ENCODE data around the gene SPTLC3.
A peak's percentile ranks its signal among the peaks of the same experiment; 100 is the strongest.

The SPTLC3 gene

DNA sequence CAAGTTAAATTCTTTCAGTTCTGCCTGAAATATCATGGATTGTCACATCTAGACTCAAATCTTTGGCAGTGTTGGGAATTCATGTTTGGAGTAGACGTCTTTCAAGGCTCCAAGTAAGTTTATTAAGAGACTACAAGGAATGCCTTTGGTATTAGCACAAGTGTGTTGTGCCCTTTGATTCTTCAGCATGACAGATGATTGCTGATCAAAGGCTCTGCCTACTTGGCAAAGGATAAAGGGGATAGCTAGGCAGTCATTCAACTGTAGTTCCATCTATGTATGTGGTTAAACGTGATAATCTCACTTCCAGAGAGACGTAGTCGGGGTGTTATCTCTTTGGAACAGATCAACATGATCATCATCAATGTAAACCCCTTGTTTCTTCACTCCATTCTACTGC, 86.2 kb downstream of the SPTLC3 start:
- no peak for DNase-seq

DNA sequence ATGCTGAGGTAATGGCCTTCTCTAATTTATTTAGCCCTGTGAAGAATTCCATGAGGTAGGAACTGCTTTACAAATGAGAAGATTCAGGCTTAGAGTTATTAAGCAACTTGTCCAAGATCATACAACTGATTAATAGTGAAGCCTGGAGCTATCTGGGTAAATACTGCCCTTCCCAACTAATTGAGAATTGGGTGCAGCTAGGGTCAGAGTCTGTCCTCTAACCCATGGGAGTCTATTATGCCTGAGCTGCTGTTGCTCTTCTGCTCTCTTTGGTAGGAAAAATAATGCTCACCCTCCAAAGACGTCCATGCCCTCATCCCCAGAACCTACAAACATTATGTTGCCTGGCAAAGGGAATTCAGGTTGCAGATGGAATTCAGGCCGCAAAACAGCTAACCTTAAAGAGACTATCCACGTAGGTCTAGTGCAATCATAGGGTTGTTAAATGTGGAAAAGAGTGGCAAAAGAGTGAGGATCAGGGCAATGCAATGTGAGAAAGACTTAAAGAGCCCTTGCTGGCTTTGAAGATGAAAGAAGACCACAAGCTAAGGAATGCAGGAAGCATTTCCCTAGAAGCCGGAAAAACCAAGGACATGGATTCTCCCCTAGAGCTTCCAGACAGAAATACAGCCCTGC, 90.1 kb downstream of the SPTLC3 start:
- no peak for DNase-seq

DNA sequence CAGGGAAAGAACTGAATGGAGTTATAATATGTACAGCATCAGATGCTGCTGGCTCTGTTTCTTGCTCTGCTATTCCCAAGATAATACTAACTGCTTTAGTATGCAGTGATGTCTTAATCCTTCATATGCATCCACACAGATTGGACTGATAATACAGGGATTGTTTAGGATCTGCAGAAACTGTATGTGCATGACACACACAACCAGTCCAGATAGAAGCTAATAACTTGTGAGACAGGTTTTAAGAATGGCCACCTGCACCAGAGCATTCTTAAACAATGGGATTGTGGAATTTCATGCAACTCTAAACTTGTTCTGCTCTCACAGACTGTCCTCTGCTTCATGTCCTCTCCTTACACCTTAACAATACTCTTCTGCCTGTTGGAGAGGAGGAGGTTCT, 90.9 kb downstream of the SPTLC3 start:
- no peak for DNase-seq

DNA sequence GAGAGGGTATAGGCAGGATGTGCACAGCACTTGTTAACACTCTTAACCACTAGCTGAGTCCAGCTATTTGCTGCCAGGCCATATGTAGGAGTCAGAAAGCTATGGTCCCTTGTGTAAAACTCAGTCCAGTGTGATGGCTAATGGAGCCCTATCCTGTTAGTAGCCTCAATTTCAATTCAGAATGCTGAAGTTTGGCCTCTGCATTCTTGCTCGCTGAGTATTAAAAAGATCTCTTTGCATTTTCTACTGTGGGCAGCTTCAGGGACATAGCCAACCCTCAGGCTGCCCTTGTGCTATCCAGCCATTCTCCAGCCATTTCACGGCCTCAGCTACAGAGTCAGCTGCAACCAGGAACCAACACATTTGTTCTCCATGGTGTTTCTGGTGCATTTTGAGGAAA, 92.5 kb downstream of the SPTLC3 start:
- DNase-seq, result no peak

DNA sequence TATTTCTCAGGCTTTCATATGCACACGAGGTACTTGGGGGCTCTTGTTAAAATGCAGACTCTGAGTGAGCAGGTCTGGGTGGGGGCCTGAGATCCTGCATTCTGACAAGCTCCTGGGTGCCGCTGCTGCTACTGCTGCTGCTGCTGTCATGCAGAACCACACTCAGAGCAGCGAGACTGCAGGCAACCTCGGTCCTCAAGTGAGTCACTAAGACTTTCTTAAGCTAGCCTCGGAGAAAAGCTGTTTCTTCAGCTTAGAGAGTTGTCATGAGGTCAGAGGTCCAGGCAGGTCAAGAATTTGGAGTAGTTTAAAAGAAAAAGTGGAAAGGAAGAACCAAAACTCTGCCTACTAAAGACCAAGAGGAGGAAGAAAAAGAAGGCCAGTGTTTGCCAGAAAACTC, 92.9 kb downstream of the SPTLC3 start:
- DNase-seq, result no peak

DNA sequence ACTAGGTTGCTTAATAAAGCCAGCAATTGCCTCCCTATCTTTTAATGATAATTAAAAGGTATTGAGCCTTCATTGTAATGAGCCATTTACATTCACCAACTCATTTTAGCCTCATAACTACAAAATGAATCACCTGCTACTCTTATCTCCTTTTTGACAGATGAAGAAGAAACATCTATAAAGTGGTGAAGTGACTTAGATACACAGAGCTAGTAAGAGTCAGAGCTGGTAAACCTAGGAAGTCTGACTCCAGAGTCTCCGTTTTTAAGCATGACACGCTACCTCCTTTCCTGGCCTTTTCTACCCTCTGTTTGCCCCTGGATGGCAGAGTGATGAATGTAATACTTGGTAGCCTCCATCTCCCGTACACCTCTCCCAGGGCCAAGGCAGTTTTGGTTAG, 93.5 kb downstream of the SPTLC3 start:
- DNase-seq, result no peak

DNA sequence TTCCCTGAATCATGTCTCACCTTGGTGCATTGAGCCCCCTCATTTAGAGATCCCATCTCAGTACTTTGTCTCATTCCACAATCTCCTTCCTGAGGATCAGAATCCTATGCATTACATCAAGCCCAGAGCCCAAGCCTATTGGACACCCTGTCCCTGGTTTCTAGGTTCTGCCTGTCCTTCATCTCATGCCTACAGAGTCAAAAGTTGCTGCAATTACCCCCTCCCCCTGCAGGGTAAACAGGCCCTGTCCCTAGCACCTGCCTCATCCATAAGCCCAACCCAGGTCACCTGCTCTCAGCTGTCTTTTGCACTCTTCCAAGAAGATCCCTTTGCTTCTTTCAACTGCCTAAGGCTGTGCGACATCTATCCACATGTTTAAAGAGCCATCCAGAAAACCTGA, 93.9 kb downstream of the SPTLC3 start:
- DNase-seq, result no peak

DNA sequence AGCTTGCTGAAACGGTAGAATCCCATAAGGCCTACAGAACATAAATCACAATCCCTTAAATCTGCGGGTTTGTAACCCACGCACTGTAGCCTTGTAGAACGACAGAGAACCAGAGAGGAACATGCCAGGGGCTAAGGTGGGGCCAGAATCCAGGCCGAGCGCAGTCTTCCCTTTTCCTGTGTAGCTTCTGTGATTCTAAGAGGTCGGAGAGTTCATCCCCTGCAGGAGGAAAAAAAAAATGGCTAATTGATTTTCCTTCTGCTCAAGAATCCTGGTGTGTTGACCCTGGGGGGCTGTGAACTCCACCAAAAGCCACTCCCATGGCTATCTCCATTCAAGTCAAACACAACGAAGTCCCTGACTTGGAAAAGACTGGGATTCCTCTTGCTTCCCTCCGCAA, 96.3 kb downstream of the SPTLC3 start:
- no peak for DNase-seq

DNA sequence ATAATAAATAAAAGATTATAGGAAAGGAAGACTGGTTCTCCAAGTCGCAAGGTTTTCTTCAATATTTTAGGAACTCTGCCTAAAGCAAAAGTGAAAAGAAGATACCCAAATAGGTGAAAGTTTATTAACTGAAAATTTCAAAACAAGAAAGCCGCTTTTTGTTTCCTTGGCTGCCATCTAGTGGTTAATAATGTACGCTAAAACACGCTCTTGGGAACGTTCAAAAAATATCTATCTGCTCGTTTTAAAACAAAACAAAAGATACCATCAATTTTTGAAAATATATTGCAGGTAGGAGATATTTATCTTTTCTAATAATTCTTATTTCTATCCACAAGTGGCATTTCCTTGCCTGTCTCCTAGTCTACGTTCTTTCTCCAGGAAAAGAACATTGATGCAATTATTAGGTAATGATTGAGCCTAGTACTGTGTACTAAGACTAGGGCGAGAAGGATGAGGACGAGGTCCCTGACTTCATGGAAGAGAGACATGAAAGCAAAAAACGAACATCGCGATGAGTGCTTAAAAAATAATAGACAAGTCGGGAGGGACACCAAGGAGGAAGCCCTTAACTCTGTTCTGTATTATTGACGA, 97.2 kb downstream of the SPTLC3 start:
- DNase-seq, result peak in 2 of 58 donors; percentile 3

DNA sequence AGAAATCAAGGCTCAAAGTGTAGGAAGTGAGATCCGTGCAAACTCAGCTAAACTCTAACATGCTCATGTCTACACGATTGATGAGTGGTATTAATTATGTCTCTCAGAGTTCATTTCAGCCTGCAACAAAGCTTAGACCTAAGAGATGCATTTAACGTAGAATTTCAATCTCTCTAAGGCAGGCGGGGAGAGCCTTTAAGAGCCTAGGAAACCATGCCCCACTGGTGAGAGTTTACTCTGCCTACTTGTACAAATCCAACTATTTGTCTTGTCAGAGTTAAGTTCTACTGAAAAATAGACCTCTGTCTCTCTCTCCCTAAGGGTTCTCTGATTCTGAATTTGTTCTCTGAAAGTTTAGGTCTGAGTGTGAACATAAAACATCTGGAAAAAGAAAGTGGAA, 100.9 kb downstream of the SPTLC3 start:
- no peak for DNase-seq

DNA sequence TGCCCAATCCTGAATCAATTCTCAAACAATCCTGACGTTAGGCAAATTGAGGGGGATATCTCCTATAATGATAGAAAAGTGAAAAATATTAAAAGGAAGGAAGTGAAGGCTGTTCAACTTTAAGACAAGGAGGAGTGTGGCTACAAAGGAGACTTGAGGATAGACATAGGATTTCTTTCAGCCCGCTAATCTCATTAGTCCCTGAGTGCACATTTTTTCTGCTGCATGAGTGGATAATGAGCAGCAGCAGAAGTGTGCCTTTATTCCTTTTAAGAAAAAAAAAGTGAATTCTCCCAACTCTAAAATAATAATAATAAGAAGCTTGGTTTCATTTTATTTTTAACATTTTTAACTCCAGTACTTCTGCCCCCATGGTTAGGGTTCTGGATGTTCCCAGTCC, 102.0 kb downstream of the SPTLC3 start:
- DNase-seq, result no peak

DNA sequence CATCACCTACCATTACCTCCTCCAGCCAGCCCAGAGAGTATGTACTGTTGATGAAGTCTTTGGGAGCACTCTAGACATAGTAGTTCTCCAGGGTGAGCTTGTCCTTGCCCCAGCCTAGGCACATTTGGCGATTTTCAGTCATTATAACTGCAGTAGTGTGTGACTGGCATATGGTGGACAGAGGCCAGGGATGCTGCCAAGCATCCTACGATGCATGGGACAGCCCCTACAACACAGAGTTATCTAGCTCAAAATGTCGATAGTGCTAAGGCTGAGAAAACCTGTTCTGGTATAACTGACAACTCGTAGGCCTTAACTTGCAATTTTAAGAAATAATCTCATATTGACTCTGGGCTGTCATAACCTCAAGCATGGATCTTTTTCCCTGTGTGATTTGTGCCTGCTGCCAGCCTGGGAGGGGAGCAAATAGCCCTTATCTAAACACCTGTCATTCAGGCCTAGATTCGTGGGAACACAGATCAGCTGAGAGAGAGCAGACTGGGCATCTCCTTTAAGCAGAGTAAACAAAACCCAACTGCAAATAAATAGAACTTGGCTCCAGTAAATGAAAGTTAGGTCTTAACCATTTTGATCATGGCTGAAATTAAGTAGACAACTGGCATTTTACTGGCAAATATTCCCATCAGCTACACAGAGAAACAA, 102.6 kb downstream of the SPTLC3 start:
- DNase-seq, result no peak

DNA sequence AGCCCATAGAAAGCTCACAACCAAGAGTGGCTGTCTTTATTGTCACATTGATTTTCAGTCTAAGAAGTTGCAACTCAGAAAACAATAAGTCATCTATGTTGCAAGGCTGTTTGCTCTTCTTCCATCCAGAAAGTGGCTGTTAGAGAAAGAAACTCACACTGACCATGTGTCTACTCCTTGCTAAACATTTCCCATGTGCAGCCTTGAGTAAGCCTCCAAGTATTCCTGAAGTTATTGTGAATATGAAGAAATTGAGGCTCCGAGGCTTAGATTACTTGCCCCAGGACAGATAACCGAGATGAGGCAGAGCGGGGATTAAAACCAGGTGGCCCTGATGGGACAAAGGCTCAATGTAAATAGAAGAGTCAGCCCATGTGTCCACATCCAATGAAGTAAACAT, 105.0 kb downstream of the SPTLC3 start:
- no peak for DNase-seq

DNA sequence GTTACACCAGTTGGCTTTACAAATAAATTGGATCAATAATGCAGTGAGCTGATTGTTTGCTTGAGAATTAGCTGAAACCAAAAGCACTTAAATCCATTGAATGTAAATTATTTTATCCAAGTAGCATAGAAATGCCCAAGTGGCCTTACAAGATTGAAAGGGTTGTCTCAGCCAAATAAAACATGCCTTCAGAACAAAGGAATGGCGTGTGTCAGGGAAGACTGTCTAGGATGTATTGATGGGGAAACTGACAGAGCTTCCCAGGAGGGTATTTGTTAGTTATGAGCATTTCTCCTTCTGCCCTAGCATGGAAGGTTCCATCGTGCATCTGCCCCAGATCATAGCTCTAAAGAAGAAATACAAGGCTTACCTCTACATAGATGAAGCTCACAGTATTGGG, 108.4 kb downstream of the SPTLC3 start:
- no peak for DNase-seq

DNA sequence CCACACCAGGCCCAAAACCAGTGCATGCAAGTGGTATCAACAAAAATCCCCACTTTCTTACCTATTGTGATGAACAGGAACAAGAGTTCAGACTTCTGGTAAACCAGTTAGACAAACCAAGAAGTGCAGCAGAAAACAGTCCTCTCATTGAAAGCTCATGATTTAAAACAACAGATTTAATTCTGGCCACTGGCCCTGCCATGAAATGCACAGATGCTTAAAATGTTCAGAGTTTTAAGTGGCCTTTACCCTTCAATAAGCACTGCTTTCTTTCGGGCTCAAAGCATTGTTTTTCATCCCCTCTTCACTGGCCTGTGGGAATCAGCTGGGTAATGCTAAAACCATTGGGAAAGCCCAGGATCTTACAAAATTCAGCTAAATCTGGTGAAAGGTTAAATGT, 109.9 kb downstream of the SPTLC3 start:
- DNase-seq, result no peak

DNA sequence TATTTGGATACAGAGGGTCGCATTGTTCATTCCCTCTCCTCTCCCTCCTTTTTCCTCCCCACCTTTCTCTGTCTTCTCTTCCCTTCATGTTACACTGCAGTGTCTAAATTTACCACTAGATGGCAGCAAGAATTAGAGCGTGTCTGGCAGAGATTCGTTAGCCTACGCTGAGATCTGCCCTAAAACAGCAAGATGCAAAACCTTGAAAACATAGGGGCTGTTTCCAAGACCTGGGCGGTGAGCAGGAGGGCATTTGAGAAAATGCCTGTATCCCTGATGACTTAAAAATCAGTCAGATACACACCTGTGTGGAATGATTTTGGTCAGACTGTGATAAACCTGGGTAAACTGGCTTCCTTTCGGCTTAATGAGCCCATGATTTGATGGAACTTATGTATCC, 110.8 kb downstream of the SPTLC3 start:
- peak in 25 of 58 donors; percentile 1 to 66 (median 7) for DNase-seq

DNA sequence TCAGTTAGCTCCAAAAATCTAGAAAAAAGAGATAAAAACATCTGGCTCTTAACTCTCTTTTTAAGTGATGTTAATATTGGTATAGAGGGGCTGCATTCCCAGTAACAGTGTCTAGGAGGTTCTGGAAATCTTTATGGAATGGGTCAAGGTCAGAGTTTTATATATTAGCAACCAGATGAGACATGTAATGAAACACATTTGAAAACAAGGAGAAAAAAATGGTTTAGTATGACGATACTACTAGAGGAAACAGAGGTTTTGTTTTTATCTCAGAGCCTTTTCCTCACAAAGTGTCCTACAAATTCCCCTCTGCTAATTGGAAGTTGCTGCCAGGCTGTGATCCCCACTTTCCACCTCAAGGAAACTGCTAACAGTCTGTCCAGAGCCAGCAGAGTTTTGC, 111.7 kb downstream of the SPTLC3 start:
- DNase-seq, result no peak

DNA sequence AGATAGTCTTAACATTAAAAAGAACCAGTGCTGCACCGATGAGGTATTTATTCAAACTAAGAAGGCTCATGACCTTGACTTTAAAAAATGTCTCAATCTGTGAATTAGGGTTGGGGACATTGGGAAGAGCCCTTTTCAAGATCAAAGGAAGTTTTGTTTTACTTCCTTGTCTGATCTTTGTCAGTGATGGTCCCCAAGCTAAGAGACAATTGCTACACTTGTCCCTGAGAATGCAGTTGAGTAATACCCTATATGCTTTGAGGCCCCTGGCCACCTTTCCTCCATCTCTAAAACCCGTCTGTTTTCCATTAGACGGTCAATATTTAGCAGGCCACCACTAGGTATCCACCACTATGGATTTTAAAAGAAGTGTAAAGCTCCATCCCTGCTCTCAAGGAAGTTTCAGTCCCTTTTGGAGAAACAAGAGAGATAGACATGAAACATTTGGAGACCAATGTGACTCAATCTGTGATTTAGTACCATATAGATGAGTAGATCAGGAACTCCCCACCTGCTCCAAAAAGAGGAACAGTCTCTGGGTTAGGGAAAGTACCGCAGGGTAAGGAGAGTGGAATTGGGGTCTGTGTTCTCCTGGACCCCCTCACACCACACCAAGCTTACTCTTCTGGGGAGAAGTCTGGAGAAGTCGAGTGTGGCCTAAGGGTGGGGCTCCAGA, 113.2 kb downstream of the SPTLC3 start:
- DNase-seq, result no peak

DNA sequence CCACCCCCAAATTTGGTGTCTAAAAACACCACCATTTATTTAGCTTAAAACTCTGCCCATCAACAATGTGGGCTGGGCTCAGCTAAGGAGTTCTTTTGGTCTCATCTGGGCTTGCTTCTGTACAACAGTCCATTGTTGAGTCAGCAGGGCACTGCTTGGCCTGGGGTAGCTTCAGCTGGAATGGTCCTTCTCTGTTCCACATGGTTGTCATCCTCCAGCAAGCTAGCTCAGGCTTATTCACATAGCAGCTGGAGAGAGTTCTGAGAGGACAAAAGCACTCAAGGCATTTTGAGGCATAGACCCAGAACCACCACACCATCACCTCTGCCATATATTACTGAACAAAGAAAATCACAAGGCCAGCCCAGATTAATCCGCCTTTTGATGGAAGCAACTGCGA, 116.7 kb downstream of the SPTLC3 start:
- DNase-seq, result no peak

DNA sequence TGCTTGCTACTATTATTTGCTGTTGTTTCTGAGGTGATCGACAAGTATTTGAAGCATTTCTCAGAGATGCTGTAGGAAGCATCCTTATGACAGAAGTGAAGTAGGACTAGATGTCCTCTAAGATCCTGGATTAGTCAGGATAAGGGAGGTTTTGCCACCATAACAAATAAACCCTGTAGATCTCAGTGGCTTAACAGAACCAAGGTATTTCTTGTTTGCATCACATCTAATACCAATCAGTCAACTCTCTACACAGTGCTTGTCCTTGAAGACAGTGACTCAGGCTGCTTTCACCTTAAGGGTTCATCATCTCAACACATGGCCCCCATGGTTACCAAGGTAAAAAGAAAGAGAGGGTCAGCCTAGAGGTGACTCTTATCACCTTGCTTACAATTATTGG, 119.4 kb downstream of the SPTLC3 start:
- no peak for DNase-seq

DNA sequence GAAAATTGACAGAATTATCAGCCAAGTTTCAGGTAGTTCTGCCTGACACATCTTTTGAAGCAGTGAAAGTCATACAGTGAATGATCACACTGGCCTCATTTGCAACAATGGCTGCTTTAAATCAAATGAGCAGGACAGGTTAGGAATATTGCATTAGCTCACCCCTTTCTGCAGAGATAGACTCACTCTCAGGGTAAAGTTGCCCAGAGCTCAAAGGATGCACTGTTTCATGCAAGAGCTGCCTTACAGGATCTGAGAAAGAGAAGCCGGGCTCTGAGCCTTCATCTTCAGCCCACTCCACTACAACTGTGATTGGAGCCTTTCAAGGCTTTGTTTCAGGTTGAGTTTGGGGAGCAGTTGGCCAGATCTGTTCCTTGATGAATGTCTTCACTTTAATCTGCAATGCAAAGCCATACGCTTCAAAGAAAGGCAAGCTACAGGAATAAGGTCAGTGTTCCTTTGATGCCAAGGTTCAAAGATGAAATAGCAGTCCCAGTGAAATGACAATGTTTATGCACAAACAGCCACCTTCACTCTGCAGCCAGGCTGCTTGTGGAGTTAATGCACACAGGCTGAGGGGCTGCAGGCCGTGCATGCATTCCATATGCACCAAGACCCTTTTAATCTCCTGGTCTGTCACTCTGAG, 121.4 kb downstream of the SPTLC3 start:
- no peak for DNase-seq

DNA sequence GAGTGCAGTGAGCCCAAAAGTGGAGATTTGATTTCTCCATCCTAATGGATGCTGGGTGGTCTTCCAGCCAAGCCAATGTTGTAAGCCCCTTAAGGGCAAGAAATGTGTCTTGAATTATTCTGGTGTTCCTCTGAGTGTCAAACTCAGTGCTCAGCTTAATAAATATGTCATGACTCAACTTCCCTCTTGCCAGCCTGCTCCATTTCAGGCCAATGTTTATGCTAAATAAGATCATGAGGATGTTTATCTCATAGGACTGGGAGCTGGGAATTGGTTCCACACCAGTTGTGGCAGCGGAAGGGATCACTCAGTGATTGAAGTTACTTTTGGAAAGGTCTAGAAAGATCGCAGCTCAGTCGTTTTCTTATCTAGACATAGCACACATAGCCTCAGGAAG, 121.9 kb downstream of the SPTLC3 start:
- no peak for DNase-seq

Measured in anterior cingulate cortex (tissue), 58 donors.